8988T (cell line): Measurements from ENCODE around the gene CHGA.
A peak's percentile ranks its signal among the peaks of the same experiment; 100 is the strongest.

Source experiments
- DNase-seq: peaks from one replicate; pipeline ENCODE4 v3.0.0; 2011

CHGA gene

DNA sequence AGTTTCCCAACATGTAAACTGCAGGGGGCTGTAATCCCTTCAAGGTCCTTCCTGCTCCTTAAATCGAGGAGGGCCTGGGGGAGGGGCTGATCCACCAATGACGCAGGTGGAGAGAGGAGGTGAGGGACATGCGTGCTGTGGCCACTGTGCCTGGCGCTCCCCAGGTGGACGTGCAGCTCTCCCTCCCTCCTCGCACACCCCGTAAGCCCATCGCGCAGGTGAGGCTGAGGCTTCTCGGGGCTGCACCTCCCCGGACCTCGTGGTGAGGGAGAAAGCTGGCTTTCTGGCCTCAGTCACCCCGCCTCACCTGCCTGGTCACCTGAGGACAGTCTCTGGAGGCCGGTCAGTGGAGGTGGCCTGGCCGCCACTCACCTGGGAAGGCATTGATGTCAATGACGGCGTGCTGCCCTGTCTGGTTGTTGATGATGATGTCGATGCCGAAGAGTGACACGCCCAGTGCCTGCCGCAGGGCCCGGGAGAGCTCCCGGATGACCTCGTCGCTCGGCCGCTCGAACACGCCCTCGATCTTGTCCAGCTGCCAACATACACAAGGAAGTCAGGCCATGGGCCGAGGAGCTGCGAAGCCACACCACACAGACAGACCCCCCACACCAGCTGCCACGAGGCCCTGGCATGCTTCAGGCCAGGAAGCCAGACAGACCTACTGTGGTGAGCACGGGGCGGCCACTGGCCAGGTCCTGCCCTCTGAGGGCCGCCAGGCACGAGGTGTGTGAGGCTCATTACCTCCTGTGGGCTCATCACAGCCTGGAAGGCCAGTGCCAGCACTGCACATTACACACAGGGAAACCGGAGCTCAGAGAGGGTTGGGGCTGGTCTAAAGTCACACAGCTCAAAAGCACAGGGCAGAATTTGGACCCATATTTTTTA, 23.3 kb downstream of the CHGA start:
- no peak for DNase-seq

- no peak for DNase-seq
Observed at GRCh38 chr14:92946847-92947545, 24.0 kb downstream of the CHGA start.

DNA sequence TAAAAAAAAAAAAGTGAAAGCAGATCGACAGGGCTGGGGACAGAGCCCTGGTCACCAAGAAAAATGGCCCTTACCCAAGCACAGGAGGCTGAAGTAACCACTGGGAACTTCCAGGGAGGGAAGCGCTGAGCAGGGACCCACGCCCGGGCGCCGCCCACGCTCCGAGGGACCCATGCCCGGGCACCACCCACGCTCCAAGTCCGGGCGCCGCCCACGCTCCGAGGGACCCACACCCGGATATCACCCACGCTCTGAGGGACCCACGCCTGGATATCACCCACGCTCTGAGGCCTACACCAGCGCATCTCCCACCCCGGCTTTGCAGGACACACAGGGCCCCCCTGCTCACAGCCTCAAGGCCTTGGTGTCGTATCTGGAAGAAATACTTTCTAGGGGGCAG, 25.7 kb downstream of the CHGA start:
- DNase-seq, result no peak

DNA sequence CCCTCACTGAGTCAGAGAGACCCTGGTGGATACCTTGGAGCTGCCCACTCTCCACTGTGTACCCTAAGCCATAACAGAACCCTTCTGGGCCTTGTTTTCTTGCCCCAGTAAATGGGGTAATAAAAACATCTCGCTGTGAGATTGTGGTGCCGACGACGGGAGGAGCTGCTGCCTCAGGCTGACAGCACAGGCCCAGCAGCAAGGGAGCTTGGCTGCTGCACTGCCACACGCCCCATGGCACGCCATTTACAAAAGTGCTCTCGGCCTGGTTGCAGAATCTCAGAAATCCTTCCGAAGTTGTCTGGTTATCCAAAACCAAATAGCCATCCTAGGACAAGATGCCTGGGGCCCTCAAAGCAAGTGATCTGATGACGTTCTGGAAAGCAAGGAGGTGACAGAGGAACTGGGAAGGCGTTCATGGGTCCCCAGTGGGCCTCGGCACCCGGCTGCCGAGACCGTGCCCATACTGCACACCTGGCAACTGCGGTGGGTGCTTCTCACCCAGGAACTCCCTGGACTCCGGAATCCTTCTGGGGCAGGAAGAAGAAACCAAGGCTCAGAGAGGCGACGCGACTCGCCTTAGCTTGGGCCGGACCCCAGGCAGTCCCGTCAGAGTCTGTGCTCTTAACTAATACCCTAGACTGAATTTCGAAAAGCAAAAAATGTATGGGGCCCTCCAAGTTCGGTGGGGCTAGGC, 26.7 kb downstream of the CHGA start:
- no peak for DNase-seq

- DNase-seq, result no peak
Observed at GRCh38 chr14:92950193-92950540, 27.2 kb downstream of the CHGA start.

- no peak for DNase-seq
Observed at GRCh38 chr14:92950773-92951172, 27.8 kb downstream of the CHGA start.

DNA sequence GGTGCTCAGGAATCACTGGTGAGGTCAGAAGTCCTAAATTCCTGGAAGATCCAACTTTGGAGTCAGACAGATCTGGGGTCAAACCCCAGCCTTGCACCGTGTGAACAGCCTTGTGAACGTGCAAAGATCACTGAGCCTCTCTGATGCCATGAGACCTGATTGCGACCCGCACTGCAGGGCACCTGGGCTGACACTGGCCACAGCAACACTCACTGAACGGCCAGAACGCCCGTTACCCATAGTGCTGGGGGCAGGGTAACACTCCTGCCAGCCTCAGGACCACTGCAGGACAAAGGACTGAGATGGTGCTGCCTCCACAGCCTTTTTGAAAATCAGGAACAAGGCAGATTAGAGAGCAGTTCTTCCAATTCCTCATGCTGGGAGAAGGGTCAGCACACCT, 28.3 kb downstream of the CHGA start:
- DNase-seq, result no peak

- peak; percentile 97 for DNase-seq
Observed at GRCh38 chr14:92951912-92952471, 29.0 kb downstream of the CHGA start.

GRCh38 chr14:92952481-92953298, 29.7 kb downstream of the CHGA start:
- DNase-seq, result no peak

- no peak for DNase-seq
Observed at GRCh38 chr14:92953526-92953925, 30.6 kb downstream of the CHGA start.

DNA sequence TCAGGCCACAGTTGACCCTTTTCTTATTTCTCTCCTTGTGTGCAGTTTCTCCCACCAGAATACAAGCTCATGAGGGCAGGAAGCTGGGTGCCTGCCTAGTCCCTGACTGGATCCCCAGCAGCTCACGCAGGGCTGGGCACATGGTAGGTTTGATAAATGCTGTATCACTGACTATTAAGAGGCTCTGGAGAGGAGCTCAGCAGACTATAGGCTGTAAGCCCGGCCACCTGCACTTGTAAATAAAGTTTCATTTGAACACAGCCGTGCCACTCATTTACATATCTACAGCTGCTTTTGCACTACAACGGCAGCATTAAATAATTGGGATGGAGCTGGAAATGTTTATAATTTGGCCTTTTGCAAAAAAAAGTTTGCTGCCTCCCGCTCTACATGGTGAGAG, 32.0 kb downstream of the CHGA start:
- no peak for DNase-seq

GRCh38 chr14:92955381-92955780, 32.4 kb downstream of the CHGA start:
- DNase-seq, result no peak

DNA sequence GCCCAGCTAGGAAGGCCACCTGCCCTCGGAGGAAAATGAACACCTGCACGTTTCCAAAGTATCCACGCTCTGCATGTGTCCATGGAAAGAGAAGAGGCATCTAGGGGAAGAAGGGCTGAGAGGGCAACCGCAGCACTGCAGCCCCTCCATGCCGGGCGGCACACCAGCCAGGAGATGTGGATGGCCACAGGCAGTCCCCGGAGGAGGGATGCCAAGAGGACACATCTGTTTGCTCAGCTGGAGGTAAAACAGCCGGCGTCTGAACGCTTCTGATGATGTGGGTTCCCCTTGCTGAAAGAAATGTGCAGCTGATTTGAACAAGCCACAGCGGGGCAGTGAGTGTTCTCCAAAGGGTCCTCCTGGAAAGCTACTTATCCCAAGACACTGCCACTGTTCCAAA, 34.0 kb downstream of the CHGA start:
- no peak for DNase-seq

- no peak for DNase-seq
Observed at GRCh38 chr14:92958373-92959188, 35.6 kb downstream of the CHGA start.

DNA sequence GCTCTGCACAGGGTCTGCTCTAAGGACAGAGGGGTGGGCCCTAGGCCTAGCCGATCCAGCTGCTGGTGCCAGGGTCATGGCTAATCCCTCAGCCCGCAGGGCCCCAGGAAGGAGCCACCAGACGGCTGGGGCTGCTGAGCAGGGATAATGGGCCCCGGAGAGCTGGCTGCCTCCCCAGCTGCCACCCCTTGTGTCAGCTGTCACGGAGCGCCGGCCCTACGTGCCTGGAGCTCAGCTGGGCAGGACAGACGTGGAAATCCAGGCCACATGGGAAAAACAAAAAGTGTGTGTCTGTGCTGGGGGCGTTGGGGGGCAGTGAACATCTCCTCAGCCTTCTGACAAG, 36.2 kb downstream of the CHGA start:
- no peak for DNase-seq

GRCh38 chr14:92959761-92960680, 37.1 kb downstream of the CHGA start:
- no peak for DNase-seq

DNA sequence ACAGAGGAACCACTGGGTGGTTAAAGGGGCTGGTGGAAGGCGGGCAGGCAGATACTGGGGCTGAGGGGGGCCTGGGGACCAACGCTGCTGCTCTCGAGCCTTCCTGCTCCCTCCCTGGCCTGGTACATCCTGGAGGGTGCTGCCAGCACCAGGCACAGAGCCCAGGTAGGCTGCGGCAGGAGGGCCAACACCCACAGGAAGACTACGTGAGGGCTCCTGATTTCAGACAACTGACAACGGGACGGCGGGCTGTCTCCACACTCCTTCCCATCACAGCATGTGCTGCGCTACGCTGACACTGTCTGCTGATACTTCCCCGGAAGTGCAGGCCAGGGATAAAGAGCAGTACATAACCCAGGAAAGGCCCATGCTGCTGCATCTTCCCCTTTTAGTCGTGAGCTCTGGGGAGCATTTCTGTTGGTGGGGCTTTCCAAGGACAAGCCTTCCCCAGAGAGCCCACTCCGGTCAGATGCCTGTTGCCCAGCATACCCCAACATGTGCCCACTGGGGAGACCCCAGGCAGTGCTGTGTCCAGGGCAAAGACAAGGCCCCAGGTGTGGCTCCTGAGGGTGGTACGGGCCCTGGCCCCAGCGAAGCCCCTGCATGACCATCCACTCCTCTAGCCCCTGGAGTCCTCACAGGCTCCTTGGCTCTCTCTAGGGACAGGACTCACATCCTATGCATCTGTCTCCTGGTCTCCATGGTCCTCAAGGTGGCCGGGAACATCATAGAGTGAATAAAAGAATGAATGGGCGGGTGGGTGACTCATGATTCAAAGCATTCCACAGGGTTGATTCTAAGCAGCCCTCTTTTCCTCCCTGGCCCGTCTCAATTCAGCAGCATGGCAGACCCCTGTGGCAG, 38.0 kb downstream of the CHGA start:
- peak; percentile 81 for DNase-seq

DNA sequence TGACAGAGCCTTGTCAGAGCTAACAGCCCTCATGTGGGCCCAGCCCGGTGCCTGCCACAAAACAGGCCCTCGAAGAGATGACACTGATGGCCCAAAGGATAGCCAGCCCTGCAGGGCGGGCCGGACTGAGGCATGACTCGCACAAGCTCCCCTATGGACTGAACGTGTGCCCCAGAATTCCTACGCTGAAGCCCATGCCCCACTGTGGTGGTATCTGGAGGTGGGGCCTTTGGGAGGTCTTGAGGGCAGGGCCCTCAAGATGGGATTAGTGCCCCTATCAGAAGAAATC, 38.6 kb downstream of the CHGA start:
- no peak for DNase-seq

DNA sequence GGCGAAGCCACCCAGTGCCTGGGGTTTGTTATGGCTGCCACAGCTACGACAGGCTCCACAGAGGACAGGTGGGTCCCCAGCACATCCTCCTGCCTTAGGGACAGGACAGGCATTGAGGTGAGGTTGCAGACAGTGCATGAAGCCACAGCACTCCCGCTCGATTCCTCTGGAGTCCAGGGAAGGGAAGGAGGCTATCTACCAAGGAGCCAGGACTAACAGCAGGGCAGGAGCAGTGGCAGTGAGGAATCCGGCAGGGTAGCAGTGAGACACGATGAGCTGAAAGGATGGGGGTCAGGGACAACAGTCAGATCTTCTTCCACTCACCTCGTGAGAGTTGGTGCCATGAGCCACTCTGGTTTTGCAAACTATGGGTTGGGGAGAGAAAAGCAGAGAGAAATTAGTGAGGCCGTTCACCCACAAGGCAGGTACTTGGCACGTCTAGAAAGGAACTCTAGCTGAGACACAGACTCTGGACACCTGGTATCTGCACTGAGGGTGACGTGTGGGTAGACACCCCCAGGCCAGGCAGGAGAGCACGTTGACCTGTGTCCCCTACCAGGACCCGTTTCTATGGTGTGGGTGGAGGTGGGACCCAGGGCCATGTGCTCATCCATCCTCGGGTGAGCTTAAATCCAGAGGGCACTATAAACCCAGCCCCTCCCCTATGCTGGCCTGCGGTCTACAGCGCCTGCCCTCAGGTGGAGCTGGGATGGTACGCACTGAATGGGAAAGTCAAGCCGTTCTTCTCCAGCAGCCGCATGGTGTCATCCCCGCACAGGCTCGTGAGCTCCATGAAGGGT, 39.3 kb downstream of the CHGA start:
- DNase-seq, result no peak
